DND-41 (cell line): ENCODE measurements around the gene CSF3.

Experiments
- CTCF ChIP-seq: IDR thresholded peaks from 2 replicates; pipeline ENCODE4 v1.5.1; 2012; ENCODE audit warnings: borderline replicate concordance, low read length, moderate library complexity, mild to moderate bottlenecking; ENCODE audit not compliant: poor library complexity, severe bottlenecking; ENCODE audit errors: extremely low read depth
- EZH2 ChIP-seq: IDR thresholded peaks from 3 replicates; pipeline ENCODE4 v1.6.1; 2012; ENCODE audit warnings: borderline replicate concordance, low read depth, mild to moderate bottlenecking, moderate library complexity, low read length, inconsistent platforms; ENCODE audit not compliant: severe bottlenecking

DNA sequence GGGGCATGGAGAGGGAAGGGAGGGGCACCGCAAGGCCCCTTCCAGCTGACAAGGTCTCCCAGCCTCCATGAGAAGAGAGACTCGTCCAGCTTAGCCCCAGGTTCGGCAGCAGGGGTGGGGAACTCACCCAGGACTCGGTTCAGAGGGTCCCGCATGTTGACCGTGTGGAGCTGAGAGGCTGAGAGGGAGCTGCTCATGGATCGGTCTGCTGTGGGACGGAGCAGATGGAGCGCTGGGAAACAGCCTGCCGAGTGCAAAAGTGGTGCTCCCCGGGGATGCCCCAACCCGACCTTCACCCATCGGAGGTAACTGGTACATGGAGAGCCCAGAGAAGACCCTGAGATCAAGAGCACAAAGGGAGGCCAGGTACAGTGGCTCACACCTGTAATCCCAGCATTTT, 4.9 kb downstream of the CSF3 start:
- TF ChIP-seq CTCF: no peak
- no peak for TF ChIP-seq EZH2
